OCI-LY1 (cell line): ENCODE data around the gene HAUS2.

Experiments
- EZH2 ChIP-seq: fragments of 200-600 bp; sonication (generic), shearing (Covaris generic); IDR thresholded peaks from 2 replicates; pipeline ENCODE4 v1.8.0; 2017; ENCODE audit warnings: borderline replicate concordance, mixed run types, mild to moderate bottlenecking, antibody characterized with exemption, low read length, moderate library complexity, mixed read lengths
- TF ChIP-seq, protein P1 (sequence below): fragments of 200-600 bp; sonication (generic), shearing (Covaris generic); IDR thresholded peaks from 2 replicates; pipeline ENCODE4 v1.5.1; 2017; ENCODE audit warnings: mild to moderate bottlenecking, antibody characterized with exemption, low read length, moderate library complexity, mixed read lengths

DNA sequence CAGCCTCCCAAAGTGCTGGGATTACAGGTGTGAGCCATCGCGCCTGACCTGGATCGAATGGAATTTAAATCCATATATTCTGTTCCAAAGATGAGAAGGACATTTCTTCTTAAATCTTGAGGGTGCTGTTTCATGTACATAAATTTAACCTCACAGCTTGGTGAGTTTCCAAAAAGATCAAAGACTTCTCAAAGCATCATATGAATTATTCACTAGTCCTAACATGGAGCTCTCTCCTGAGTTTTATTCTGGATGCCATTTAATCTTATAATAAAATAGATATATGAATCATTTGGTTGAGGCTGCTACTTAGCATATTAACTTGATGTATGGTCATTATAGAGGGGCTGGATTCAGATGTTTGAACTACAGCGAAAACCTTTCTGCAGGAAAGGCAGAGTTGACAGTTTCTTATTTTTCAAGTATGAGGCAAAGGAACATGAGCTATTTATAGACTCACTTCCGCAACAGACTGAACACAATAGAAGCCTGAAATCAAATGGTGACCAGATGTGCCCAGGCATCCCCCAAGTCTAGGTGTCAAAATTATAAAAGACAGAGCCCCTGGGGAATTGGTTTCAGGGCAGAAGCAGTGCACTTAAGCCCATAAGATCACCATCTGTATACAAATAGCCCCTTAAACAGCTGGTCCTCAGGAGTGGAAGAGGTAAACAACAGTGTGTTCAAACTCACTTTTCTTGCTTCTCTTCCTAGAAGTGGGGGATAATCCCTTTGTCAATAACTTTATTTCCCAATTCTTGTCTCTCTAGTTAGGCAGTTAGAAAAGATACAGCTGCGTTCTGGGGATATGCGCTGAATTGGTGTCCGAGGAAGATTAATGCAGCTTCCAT lies 56.5 kb downstream of the HAUS2 start:
- TF ChIP-seq EZH2, result no peak
- TF ChIP-seq, protein P1, sequence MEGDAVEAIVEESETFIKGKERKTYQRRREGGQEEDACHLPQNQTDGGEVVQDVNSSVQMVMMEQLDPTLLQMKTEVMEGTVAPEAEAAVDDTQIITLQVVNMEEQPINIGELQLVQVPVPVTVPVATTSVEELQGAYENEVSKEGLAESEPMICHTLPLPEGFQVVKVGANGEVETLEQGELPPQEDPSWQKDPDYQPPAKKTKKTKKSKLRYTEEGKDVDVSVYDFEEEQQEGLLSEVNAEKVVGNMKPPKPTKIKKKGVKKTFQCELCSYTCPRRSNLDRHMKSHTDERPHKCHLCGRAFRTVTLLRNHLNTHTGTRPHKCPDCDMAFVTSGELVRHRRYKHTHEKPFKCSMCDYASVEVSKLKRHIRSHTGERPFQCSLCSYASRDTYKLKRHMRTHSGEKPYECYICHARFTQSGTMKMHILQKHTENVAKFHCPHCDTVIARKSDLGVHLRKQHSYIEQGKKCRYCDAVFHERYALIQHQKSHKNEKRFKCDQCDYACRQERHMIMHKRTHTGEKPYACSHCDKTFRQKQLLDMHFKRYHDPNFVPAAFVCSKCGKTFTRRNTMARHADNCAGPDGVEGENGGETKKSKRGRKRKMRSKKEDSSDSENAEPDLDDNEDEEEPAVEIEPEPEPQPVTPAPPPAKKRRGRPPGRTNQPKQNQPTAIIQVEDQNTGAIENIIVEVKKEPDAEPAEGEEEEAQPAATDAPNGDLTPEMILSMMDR, result no peak
